GM20431 (cell line): ENCODE results near the gene FAM83D.

ENCODE experiments used
- in situ Hi-C: fragments of 300-500 bp; cut with MseI, MboI; formaldehyde crosslinking; loops from one replicate; pipeline ENCODE4 v1.15.0; 2020; ENCODE audit warnings: low sequenced_read_pairs; ENCODE audit not compliant: unreplicated experiment

FAM83D gene

GRCh38 chr20:38930242-38930569, 4.0 kb downstream of the FAM83D start:
- in situ Hi-C loops = no loop called here

- in situ Hi-C loops = no loop called here
These were observed 5.8 kb downstream of the FAM83D start for GRCh38 chr20:38931984-38932383.

- in situ Hi-C loops = no loop called here
These were observed 6.4 kb downstream of the FAM83D start for GRCh38 chr20:38932457-38933120.

- in situ Hi-C loops = no loop called here
These were observed 8.3 kb downstream of the FAM83D start for GRCh38 chr20:38934530-38934929.

GRCh38 chr20:38935285-38935684, 9.1 kb downstream of the FAM83D start:
- in situ Hi-C loops = no loop called here

- in situ Hi-C loops = no loop called here
These were observed 9.8 kb downstream of the FAM83D start for GRCh38 chr20:38935967-38936407.

GRCh38 chr20:38937000-38937399, 10.8 kb downstream of the FAM83D start:
- in situ Hi-C loops = no loop called here

GRCh38 chr20:38937978-38938473, 11.8 kb downstream of the FAM83D start:
- in situ Hi-C loops = no loop called here

- in situ Hi-C loops = no loop called here
These were observed 13.5 kb downstream of the FAM83D start for GRCh38 chr20:38939686-38940085.

- in situ Hi-C loops = no loop called here
These were observed 14.4 kb downstream of the FAM83D start for GRCh38 chr20:38940644-38941043.

- in situ Hi-C loops = no loop called here
These were observed 15.6 kb downstream of the FAM83D start for GRCh38 chr20:38941726-38942389.

GRCh38 chr20:38945012-38945411, 18.8 kb downstream of the FAM83D start:
- in situ Hi-C loops = no loop called here

GRCh38 chr20:38946836-38947235, 20.6 kb downstream of the FAM83D start:
- in situ Hi-C loops = no loop called here

GRCh38 chr20:38947931-38948362, 21.7 kb downstream of the FAM83D start:
- in situ Hi-C loops = no loop called here

- in situ Hi-C loops = no loop called here
These were observed 24.0 kb downstream of the FAM83D start for GRCh38 chr20:38950254-38950653.

- in situ Hi-C loops = no loop called here
These were observed 25.4 kb downstream of the FAM83D start for GRCh38 chr20:38951611-38952010.

- in situ Hi-C loops = no loop called here
These were observed 25.9 kb downstream of the FAM83D start for GRCh38 chr20:38952153-38952552.

- in situ Hi-C loops = no loop called here
These were observed 27.6 kb downstream of the FAM83D start for GRCh38 chr20:38953630-38954340.

GRCh38 chr20:38957235-38957876, 31.1 kb downstream of the FAM83D start:
- in situ Hi-C loops = no loop called here

- in situ Hi-C loops = no loop called here
These were observed 31.8 kb downstream of the FAM83D start for GRCh38 chr20:38957915-38958485.
